PC-3 (cell line): ENCODE measurements around the gene NUP155. TPM values are rescaled to one million over a fixed set of nuclear protein-coding genes. Genes with fewer than 3 reads are reported as not detected.
A peak's percentile ranks its signal among the peaks of the same experiment; 100 is the strongest.
"Not testable (repeated sequence)": the region's sequence is repeated elsewhere in the genome, so short reads cannot be mapped to it uniquely, and the experiment has no call there.

Experiments
- ATAC-seq: fragments of 200-7000 bp; cut with Tn5 transposase; 2 replicates; pipeline ENCODE4 v1.9.1; 2020; ENCODE audit warnings: mild to moderate bottlenecking, moderate library complexity
- Bru-seq: library from RNA; stranded (reverse); fragments of 400-500 nt; gene quantifications from one replicate; lab custom pipeline; 2021; lab: Mats Ljungman, UMichigan
- BruChase-seq, 2 experiments: library from RNA; stranded (reverse); fragments of 400-500 nt; gene quantifications; one replicate each; lab custom pipeline; 2021; lab: Mats Ljungman, UMichigan
- BruUV-seq: library from RNA; stranded (reverse); fragments of 400-500 nt; replicated peaks from 2 replicates; lab custom pipeline; 2021; lab: Mats Ljungman, UMichigan
- CTCF ChIA-PET: fragments of 300-600 bp; sonication (Branson Sonifier 250); formaldehyde crosslinking; loops from one replicate; lab custom pipeline; 2022; ENCODE audit warnings: antibody characterized with exemption; lab: Charles Lee
- POLR2A ChIA-PET: fragments of 300-600 bp; sonication (Branson Sonifier 250); formaldehyde crosslinking; loops from one replicate; lab custom pipeline; 2022; ENCODE audit warnings: antibody characterized with exemption; ENCODE audit not compliant: unreplicated experiment; lab: Charles Lee
- DNase-seq: peaks from one replicate; pipeline ENCODE4 v3.0.0-alpha.2; 2015
- H2AFZ ChIP-seq: fragments of 300-600 bp; sonication (generic); 2 replicates; pipeline ENCODE4 v1.6.0; 2016; ENCODE audit warnings: antibody characterized with exemption, low read length
- H3F3A ChIP-seq: fragments of 300-600 bp; sonication (generic); one replicate; pipeline ENCODE4 v1.6.0; 2017; ENCODE audit warnings: antibody characterized with exemption, low read length, control low read depth, mild to moderate bottlenecking; ENCODE audit not compliant: unreplicated experiment
- H3K27ac ChIP-seq: fragments of 300-600 bp; sonication (generic); 2 replicates; pipeline ENCODE4 v1.5.1; 2016; ENCODE audit warnings: mild to moderate bottlenecking, low read length
- H3K27me3 ChIP-seq: fragments of 300-600 bp; sonication (generic); 2 replicates; pipeline ENCODE4 v1.6.1; 2016; ENCODE audit warnings: low read length, mixed read lengths
- H3K36me3 ChIP-seq: fragments of 300-600 bp; sonication (generic); 2 replicates; pipeline ENCODE4 v1.6.1; 2016; ENCODE audit warnings: low read depth, mixed run types, low read length, mixed read lengths
- H3K4me1 ChIP-seq: fragments of 300-600 bp; sonication (generic); 2 replicates; pipeline ENCODE4 v1.5.1; 2016; ENCODE audit warnings: low read length; ENCODE audit not compliant: insufficient read depth
- H3K4me2 ChIP-seq: fragments of 300-600 bp; sonication (generic); 2 replicates; pipeline ENCODE4 v1.6.0; 2016; ENCODE audit warnings: low read length
- H3K4me3 ChIP-seq: fragments of 300-600 bp; sonication (generic); 2 replicates; pipeline ENCODE4 v1.5.1; 2016; ENCODE audit warnings: mild to moderate bottlenecking, low read length, mixed read lengths
- H3K79me2 ChIP-seq: fragments of 300-600 bp; sonication (generic); 2 replicates; pipeline ENCODE4 v1.6.1; 2017; ENCODE audit warnings: low read length, mixed read lengths
- H3K9ac ChIP-seq: fragments of 300-600 bp; sonication (generic); 2 replicates; pipeline ENCODE4 v1.6.0; 2016; ENCODE audit warnings: mild to moderate bottlenecking, low read length
- H3K9me2 ChIP-seq: fragments of 300-600 bp; sonication (generic); replicated peaks from 2 replicates; pipeline ENCODE4 v1.6.1; 2016; ENCODE audit warnings: mixed run types, low read length, mixed read lengths
- H3K9me3 ChIP-seq: fragments of 300-600 bp; sonication (generic); 2 replicates; pipeline ENCODE4 v1.6.1; 2016; ENCODE audit warnings: low read length, mixed read lengths
- H4K20me1 ChIP-seq: fragments of 300-600 bp; sonication (generic); 2 replicates; pipeline ENCODE4 v1.6.1; 2016; ENCODE audit warnings: low read length, mixed read lengths
- EZH2 ChIP-seq: fragments of 300-600 bp; sonication (generic); IDR thresholded peaks from one replicate; pipeline ENCODE4 v1.6.1; 2017; ENCODE audit warnings: antibody characterized with exemption, mild to moderate bottlenecking, low read length; ENCODE audit not compliant: unreplicated experiment
- EZH2phosphoT487 ChIP-seq: fragments of 300-600 bp; sonication (generic); IDR thresholded peaks from 2 replicates; pipeline ENCODE4 v1.6.1; 2018; ENCODE audit warnings: mild to moderate bottlenecking, antibody characterized with exemption, low read length, borderline replicate concordance
- intact Hi-C: fragments of 100-400 bp; cut with micrococcal nuclease; formaldehyde crosslinking; loops from 2 replicates; pipeline ENCODE4 v1.9.0; 2023
- long read RNA-seq: library from polyadenylated mRNA; unstranded; transcript quantifications from one replicate; pipeline ENCODE4 v2.0.0, GENCODE V29; 2021; ENCODE audit not compliant: unreplicated experiment
- total RNA-seq: library from RNA; depleted of rRNA; stranded (reverse); fragments of >200 nt; gene quantifications from 2 replicates; pipeline ENCODE4 v1.2.3, GENCODE V29; 2014; rRNA removed
- TF ChIP-seq, protein P1 (sequence below): fragments of 300-600 bp; sonication (generic); conservative IDR thresholded peaks from 2 replicates; pipeline ENCODE4 v1.5.1; 2017; ENCODE audit warnings: antibody characterized with exemption, low read depth, mild to moderate bottlenecking, low read length

NUP155 gene
- total RNA-seq: 56.3 and 59.0 TPM in 2 replicates
- percentile 78 among the genes with signal in this experiment for Bru-seq, nascent RNA
- BruChase-seq, experiment 1, labeled RNA remaining after a 6-hour chase: percentile 83 among the genes with signal in this experiment
- percentile 78 among the genes with signal in this experiment for BruChase-seq, experiment 2, labeled RNA remaining after a 2-hour chase
- long read RNA-seq, full-length matches to known transcripts: 47 of 73 reads
- long read RNA-seq, partial matches to known transcripts: 13 of 73 reads
- long read RNA-seq, other reads (novel, unspliced or antisense): 13 of 73 reads

DNA sequence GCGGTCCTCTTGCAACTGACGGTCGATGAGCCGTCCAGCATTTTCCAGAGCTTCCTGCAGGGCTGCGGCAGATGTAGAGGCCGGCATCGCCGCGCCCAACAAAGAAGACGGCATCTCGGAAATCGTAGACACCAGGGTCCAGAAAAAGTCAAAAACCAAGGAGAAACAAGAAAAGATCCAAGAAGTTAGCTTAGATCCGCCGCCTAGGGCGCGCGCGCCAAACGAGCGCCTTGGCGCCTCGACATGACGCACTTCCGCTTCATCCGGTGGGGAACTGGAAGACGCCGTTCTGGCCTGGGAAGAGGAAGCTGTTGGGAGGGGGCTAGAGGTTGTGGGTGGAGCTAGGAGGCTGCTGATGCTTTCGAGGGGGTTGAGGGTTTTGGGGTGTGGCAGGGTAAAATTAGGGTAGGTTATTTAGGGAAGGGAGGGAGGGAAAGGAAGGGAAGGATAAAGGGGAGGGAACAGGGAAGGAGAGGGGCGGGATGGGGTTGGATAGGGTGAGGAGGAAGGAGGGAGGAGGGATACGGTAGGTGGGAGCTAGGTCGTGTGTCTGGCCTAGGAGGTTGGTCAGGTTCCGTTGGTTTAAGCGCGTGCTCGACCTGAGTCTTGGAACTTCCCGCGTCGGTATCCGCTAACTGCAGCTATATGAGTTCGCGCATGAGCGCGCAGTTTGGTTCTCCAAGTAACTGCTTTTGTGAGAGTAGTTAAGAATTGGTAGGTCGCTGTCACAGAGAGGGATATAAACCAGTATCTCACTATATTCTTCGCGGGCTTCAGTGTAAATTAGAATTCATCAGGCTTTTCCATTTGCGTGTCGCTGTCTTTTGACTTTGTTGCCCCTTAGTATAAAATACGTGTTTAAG, at the start of gene NUP155:
Gene NUP155 (minus strand): TSS at position 243 of the 863 bp plus-strand sequence. CDS start 129 bp downstream, at position 114.
- Histone ChIP-seq H3K4me1 (peaks cover 22% of the 10 kb centered on the region), H2AFZ (peak within 1 kb of the TSS; percentile 77), H3K9me2 (no peaks in the 10 kb centered on the region), H3K36me3 (no peaks in the 10 kb centered on the region; the same call in 1 of the 2 replicates), H3K27ac (peak within 1 kb of the TSS; percentile 64), H3F3A (no peaks in the 10 kb centered on the region), H3K79me2 (peaks cover 48% of the 10 kb centered on the region), H3K9me3 (no peaks in the 10 kb centered on the region), H3K9ac (peak within 1 kb of the TSS; percentile 100), H4K20me1 (peaks cover 11% of the 10 kb centered on the region; the same call in 1 of the 2 replicates), H3K27me3 (no peaks in the 10 kb centered on the region), H3K4me2 (peak within 1 kb of the TSS; percentile 84), H3K4me3 (peak within 1 kb of the TSS; percentile 100)
- intact Hi-C loops: loop anchor here (1.0 kb wide), 1 partner anchor 8 kb away; the partner anchor contains the start of gene WDR70
- ATAC-seq (peak; percentile 94), DNase-seq (peak; percentile 98)
- TF ChIP-seq, protein P1, sequence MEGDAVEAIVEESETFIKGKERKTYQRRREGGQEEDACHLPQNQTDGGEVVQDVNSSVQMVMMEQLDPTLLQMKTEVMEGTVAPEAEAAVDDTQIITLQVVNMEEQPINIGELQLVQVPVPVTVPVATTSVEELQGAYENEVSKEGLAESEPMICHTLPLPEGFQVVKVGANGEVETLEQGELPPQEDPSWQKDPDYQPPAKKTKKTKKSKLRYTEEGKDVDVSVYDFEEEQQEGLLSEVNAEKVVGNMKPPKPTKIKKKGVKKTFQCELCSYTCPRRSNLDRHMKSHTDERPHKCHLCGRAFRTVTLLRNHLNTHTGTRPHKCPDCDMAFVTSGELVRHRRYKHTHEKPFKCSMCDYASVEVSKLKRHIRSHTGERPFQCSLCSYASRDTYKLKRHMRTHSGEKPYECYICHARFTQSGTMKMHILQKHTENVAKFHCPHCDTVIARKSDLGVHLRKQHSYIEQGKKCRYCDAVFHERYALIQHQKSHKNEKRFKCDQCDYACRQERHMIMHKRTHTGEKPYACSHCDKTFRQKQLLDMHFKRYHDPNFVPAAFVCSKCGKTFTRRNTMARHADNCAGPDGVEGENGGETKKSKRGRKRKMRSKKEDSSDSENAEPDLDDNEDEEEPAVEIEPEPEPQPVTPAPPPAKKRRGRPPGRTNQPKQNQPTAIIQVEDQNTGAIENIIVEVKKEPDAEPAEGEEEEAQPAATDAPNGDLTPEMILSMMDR: no peak
- TF ChIP-seq EZH2phosphoT487 (no peak), EZH2 (no peak)
- no TSS peak for BruUV-seq
- ChIA-PET CTCF (interaction anchor here (0.6 kb wide), 1 partner anchor 331 kb away, joined by 8 read pairs; no protein-coding TSS in a partner anchor), POLR2A (interaction anchor here (0.5 to 1.2 kb wide), 5 partner anchors 8 to 377 kb away, joined by 3 to 7 read pairs (median 3); partner anchors contain the start of gene WDR70)

DNA sequence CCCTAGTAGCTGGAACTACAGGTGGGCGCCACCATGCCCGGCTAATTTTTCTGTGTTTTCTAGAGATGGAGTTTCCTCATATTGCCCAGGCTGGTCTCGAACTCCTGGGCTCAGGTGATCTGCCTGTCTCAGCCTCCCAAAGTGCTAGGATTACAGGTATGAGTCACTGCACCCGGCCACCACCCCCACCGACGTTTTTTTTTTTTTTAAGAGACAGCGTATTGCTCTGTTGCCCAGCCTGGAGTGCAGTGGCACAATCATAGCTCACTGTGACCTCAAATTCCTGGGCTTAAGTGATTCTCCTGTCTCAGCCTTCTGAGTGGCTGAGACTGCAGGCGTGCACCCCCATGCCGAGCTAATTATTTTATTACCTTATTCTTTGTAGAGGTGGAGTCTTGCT, 46.4 kb upstream of the NUP155 start:
- TF ChIP-seq EZH2phosphoT487: no peak
- no peak for TF ChIP-seq EZH2
- TF ChIP-seq, protein P1: no peak
- no peaks in the 10 kb centered on the region for H4K20me1 ChIP-seq
- intact Hi-C loops: loop anchor here (10.0 kb wide), 1 partner anchor 607 kb away; no protein-coding TSS in a partner anchor
- DNase-seq: peak; percentile 9
- CTCF ChIA-PET: no interaction called here
- POLR2A ChIA-PET: no interaction called here
- H3K4me3 ChIP-seq: no peak overlapping the region
- H3K27me3 ChIP-seq: no peaks in the 10 kb centered on the region
- ATAC-seq: no peak
- no peak overlapping the region for H2AFZ ChIP-seq
- BruUV-seq: no TSS peak
- no peak overlapping the region for H3K27ac ChIP-seq
- no peak overlapping the region for H3K4me2 ChIP-seq
- no peaks in the 10 kb centered on the region for H3K9me2 ChIP-seq
- 0 out of 2 replicates have a peak, but pooled peaks cover 4% of the 10 kb centered on the region for H3K36me3 ChIP-seq
- H3F3A ChIP-seq: no peaks in the 10 kb centered on the region
- H3K4me1 ChIP-seq: no peaks in the 10 kb centered on the region
- no peaks in the 10 kb centered on the region for H3K79me2 ChIP-seq
- H3K9ac ChIP-seq: no peak overlapping the region
- no peaks in the 10 kb centered on the region for H3K9me3 ChIP-seq

DNA sequence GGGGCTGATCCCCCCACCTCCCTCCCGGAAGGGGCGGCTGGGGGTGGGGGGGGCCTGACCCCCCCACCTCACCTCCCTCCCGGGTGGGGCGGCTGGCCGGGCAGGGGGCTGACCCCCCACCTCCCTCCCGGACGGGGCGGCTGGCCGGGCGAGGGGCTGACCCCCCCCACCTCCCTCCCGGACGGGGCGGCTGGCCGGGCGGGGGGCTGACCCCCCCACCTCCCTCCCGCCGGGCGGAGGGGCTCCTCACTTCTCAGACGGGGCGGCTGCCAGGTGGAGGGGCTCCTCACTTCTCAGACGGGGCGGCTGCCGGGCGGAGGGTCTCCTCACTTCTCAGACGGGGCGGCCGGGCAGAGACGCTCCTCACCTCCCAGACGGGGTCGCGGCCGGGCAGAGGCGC, 44.5 kb upstream of the NUP155 start:
- H2AFZ ChIP-seq, H3K9ac ChIP-seq, H3K36me3 ChIP-seq, H3K4me2 ChIP-seq, H4K20me1 ChIP-seq, ATAC-seq, H3K27me3 ChIP-seq, H3F3A ChIP-seq, H3K9me3 ChIP-seq, H3K79me2 ChIP-seq, H3K9me2 ChIP-seq, DNase-seq, H3K4me3 ChIP-seq, BruUV-seq, POLR2A ChIA-PET, H3K27ac ChIP-seq, CTCF ChIA-PET, H3K4me1 ChIP-seq: not testable (repeated sequence)
- intact Hi-C loops: loop anchor here (10.0 kb wide), 1 partner anchor 609 kb away; no protein-coding TSS in a partner anchor
